GM21515 (cell line): ENCODE measurements around the gene PREB.

Source experiments
- ATAC-seq: cut with Tn5 transposase; IDR thresholded peaks from one replicate; pipeline ENCODE4 v1.9.1; 2021; ENCODE audit not compliant: unreplicated experiment

Gene PREB

GRCh38 chr2:27154488-27154887, 20.1 kb upstream of the PREB start:
- ATAC-seq, result no peak

GRCh38 chr2:27152796-27153464, 18.5 kb upstream of the PREB start:
- ATAC-seq, result no peak

GRCh38 chr2:27152102-27152795, 17.8 kb upstream of the PREB start:
- no peak for ATAC-seq

GRCh38 chr2:27150639-27151230, 16.3 kb upstream of the PREB start:
- no peak for ATAC-seq

GRCh38 chr2:27149570-27150405, 15.4 kb upstream of the PREB start:
- ATAC-seq, result no peak

DNA sequence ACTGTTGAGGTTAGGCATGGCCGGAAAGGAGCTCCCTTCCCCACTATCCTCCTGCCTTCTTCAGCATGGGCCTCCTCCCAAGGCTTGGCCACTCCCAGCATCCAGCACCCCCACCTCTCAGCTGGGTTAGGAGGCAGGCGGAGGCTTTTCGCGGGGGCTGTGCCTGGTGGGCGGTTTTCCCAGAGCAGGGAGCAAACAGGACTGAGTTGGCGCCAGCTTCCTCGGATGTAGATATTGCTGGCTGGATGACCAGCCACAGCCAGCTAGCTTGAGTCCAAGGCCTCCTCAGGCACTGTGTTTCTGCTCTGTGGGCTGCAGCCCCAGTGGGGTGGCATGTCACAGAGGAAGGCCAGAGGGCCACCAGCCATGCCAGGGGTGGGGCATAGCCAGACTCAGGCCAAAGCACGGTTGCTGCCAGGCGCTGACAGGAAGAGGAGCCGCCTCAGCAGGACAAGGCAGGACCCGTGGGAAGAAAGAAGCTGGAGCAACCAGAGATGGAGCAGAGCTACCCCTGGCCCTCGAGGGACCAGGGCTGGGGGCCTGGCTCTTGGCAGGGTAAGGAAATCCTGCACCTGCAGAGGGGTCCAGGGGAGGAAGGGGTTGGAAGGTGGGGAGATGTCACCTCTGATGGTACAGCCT, 14.5 kb upstream of the PREB start, which contains the start of gene TCF23:
TSS of gene TCF23 (plus strand) at position 204 of the 639 bp plus-strand sequence. CDS start at position 334, 130 bp downstream.
- ATAC-seq, result no peak

DNA sequence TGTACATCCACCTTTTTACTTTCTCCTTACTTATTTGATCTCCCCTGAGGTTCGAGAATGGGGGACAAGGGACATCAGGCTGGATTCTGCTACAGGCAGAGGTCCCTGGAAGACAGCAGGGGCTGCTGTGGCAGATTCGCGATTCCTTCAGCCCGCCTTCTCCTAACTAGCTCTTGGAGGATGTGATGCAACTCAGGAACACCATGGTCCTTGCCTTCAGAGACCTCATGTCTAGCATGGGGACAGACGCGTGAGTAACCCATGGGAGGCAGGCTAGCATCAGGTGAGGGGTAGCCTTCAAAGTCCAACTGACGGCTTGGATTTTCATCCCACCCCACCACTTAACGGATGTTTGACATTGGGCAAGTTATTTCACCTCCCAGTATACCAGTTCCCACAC, 13.5 kb upstream of the PREB start:
- no peak for ATAC-seq

DNA sequence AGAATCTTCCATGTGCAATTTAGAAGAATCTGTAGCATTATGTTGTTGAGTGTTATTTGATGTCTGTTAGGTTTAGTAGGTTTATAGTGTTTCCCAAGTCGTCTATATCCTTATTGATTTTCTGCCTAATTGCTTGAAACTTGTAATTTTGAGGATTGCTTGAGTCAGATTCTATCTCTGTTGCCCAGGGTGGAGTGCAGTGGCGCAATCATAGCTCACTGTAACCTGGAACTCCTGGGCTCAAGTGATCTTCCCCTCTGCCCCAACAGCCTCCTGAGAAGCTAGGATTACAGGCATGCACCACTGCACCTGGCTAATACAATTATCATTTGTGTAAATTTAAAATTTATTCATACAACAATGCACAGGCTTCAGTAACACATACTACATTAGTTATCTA, 11.2 kb upstream of the PREB start:
- no peak for ATAC-seq

DNA sequence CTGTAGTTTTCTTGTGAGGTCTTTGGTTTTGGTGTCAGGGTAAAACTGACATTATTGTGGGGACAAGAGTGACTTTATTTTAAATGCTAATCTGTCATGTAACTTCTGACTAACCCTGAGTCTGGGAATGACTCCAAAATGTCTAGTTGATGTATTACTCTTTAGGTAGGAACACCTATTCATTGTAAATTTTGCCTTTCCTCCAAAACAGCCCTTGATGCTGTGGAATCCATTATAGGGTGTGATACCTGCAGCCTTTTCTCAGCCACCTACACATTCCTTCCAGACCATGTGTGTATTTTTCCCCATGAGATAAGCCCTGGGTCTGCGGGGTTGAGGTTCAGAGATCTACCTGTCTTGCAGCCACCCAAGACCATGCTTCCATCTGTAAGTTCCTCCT, 8.8 kb upstream of the PREB start:
- ATAC-seq, result no peak

DNA sequence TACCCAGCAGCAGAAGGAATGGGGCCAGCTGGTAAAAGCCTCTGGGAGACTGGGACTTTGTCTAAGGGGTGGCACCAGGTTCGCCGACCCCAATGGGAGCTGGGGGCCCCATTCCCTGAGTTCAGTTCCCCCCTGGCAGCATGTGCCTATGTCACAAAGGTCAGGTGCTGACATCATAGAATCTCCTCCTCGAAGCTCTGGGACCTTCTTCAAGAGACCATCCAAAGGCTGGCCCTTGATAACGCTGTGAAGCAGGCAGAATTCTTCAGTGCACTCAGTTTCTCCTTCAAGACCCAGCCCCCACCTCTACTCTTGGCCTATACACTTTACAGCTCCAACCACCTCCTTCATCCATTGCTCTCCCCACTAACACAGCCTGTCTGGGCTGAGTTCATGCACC, 4.9 kb upstream of the PREB start, which contains the start of gene PRR30:
TSS of gene PRR30 (minus strand) at position 101 of the 400 bp plus-strand sequence. CDS start 1,081 bp downstream, outside the sequence.
- ATAC-seq, result no peak

GRCh38 chr2:27138111-27138510, 3.7 kb upstream of the PREB start:
- no peak for ATAC-seq

GRCh38 chr2:27137322-27137935, 3.0 kb upstream of the PREB start:
- ATAC-seq, result no peak

DNA sequence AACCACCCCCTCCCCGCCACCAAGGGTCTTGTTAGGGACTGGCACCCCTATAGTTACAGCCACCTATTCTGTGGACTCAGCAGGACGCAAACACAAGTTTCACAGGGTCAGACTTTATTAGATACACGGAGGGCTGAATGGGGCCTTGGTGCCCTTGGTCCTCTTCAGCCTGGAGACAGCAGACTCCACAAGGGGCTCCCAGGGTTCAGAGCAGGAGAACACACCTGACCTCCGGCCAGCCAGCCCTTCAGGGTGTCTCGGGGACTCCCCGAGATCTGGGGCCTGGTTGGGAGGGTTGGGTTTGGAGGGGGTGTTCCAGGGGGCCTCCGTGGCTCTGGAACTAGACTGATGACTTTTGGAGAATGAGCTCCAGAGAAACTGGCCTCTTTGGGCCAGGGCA, 2.3 kb upstream of the PREB start:
- no peak for ATAC-seq

DNA sequence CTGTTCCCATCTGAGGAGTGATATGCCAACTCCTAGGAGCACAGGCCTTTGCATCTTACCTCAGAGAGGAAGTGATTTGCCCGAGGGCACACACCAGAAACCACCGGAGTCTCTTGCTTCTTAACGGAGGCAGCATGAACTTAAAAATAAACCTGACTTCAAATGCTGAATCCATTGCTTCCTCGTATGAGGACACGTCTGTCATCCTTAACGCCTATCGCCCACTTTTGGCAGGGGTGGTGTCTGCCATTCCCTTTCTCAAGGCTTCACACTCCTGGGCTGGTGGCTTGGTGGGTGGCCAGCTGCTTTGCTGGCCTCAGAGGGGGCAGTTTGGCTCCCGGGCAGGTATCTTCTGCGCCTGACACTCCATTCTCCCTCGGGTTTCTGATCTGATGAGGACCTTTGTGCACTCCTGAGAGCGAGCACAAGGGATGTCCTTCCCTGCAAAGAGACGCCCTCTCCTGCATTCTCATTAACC, 1.1 kb upstream of the PREB start:
- ATAC-seq, result no peak

GRCh38 chr2:27134781-27135477, 493 bp upstream of the PREB start:
- no peak for ATAC-seq

DNA sequence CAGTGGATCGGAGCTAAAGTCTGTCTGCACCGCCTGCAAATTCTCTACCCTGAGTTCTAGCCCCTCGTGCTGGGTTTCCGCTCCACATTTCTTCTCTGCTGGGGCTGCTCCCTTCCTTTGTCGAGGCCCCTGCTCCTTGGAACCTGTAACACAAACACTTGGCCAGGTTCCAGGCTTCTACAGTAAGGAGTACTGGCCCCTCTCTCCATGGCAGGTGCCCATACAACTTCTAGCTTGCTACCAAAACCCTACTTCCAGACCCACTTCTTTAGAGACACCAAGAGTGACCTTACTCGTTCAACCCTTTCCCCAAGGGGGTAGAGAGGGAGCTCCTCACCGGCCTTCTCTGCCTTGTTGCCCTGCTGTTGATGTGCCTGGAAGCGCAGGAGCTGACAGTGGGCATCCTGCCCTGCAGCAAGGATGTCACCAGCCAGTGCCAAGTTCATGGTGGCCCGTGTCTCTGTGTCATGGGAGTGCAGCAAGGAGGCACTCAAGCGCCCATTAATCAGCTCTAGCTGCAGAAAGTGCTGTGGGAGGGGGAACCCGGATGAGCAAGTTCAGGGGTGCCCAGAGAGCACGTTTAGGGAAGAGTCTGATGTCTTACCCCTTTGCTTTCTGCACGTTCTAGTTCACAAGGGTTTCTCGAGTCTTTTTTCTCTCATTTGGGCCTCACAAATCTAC, 1.1 kb downstream of the PREB start:
- ATAC-seq, result no peak

DNA sequence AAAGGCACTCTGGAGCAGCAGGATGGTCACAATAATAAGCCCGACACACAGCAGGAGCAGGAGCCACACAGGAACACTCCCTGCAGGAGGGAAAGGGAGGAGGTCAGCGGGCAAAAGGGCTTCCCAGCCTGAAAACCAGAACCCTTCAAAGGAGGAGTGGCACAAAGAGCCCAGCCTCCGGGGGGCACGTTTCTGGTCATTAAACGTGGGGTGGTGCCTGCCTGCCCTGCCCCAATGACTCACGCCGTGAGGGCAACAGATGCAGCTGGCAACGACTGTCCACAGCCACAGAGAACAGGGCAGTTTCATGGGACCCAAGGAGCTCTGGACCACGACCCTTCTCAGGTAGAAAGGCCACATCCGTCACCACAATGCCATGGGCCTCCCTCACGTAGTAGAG, 3.0 kb downstream of the PREB start:
- no peak for ATAC-seq

- ATAC-seq, result no peak
These were observed 4.0 kb downstream of the PREB start for GRCh38 chr2:27130396-27130795.
